ENCODE measurements around the gene OXA1L.
"Not testable (repeated sequence)": the region's sequence is repeated elsewhere in the genome, so short reads cannot be mapped to it uniquely, and the experiment has no call there.

The OXA1L gene

GRCh38 chr14:22748631-22749068, 17.8 kb upstream of the OXA1L start:
- no peak overlapping the region for H3K4me3 ChIP-seq (ENCODE audit: low read depth, low read length)
- no peak for TF ChIP-seq CTCF (IDR thresholded peaks at IDR 0.05; ENCODE audit: borderline replicate concordance, insufficient read depth, low read depth, low read length)

GRCh38 chr14:22752422-22752821, 14.1 kb upstream of the OXA1L start:
- TF ChIP-seq CTCF (IDR thresholded peaks at IDR 0.05; ENCODE audit: borderline replicate concordance, insufficient read depth, low read depth, low read length), result no peak

GRCh38 chr14:22753586-22753985, 12.9 kb upstream of the OXA1L start:
- no peak for TF ChIP-seq CTCF (IDR thresholded peaks at IDR 0.05; ENCODE audit: borderline replicate concordance, insufficient read depth, low read depth, low read length)
- no peak overlapping the region for H3K4me3 ChIP-seq (ENCODE audit: low read depth, low read length)

More at GRCh38 chr14:22752422-22752821, 14.1 kb upstream of the OXA1L start:
- H3K4me3 ChIP-seq (ENCODE audit: low read depth, low read length), result no peak overlapping the region

GRCh38 chr14:22757972-22758650, 8.4 kb upstream of the OXA1L start:
- H3K4me3 ChIP-seq (ENCODE audit: low read depth, low read length), result not testable (repeated sequence)

GRCh38 chr14:22761734-22762133, 4.8 kb upstream of the OXA1L start:
- TF ChIP-seq CTCF (IDR thresholded peaks at IDR 0.05; ENCODE audit: borderline replicate concordance, insufficient read depth, low read depth, low read length), result no peak
- H3K4me3 ChIP-seq (ENCODE audit: low read depth, low read length), result no peak overlapping the region

GRCh38 chr14:22764382-22764781, 2.1 kb upstream of the OXA1L start:
- H3K4me3 ChIP-seq (ENCODE audit: low read depth, low read length), result no peak overlapping the region
- no peak for TF ChIP-seq CTCF (IDR thresholded peaks at IDR 0.05; ENCODE audit: borderline replicate concordance, insufficient read depth, low read depth, low read length)

- TF ChIP-seq CTCF (IDR thresholded peaks at IDR 0.05; ENCODE audit: borderline replicate concordance, insufficient read depth, low read depth, low read length), result no peak
- H3K4me3 ChIP-seq (ENCODE audit: low read depth, low read length), result peak overlapping the region; percentile 51
Measured at GRCh38 chr14:22767323-22767589, 768 bp downstream of the OXA1L start.

GRCh38 chr14:22768947-22769346, 2.5 kb downstream of the OXA1L start:
- TF ChIP-seq CTCF (IDR thresholded peaks at IDR 0.05; ENCODE audit: borderline replicate concordance, insufficient read depth, low read depth, low read length), result no peak
- H3K4me3 ChIP-seq (ENCODE audit: low read depth, low read length), result no peak overlapping the region
